Vagina (tissue), 2 donors: Measurements from ENCODE around the gene TLCD4.

ENCODE experiments used
- CTCF ChIP-seq, 3 experiments: fragments of 450-650 bp in 2 of 3; fragments of 200-600 bp in 1 of 3; sonication (generic) in 1 of 3; IDR thresholded peaks; one replicate each; pipeline ENCODE4 v1.5.1; 2017 to 2019; ENCODE audit warnings: antibody characterized with exemption in 3 of 3, mild to moderate bottlenecking in 2 of 3, moderate library complexity in 2 of 3
- POLR2A ChIP-seq, 2 donors: fragments of 450-650 bp; IDR thresholded peaks; one replicate each; pipeline ENCODE4 v1.6.1; 2017; ENCODE audit warnings: antibody characterized with exemption in 2 of 2, mild to moderate bottlenecking in 2 of 2, moderate library complexity in 2 of 2

- no peak for TF ChIP-seq CTCF (IDR thresholded peaks at IDR 0.05)
- no peak for TF ChIP-seq POLR2A (IDR thresholded peaks at IDR 0.05)
Observed at GRCh38 chr1:95080446-95080845, 36.7 kb upstream of the TLCD4 start.
